Upper lobe of left lung (tissue), 4 donors: ENCODE results near the gene KCNC1.

Experiments
- EP300 ChIP-seq, 4 donors: sonication (generic); formaldehyde crosslinking; IDR thresholded peaks; one replicate each; pipeline ENCODE4 v1.5.1; 2017; ENCODE audit warnings: antibody characterized with exemption in 4 of 4, control low read depth in 2 of 4
- POLR2A ChIP-seq, 4 donors: fragments of 450-650 bp; IDR thresholded peaks; one replicate each; pipeline ENCODE4 v1.5.1; 2016 to 2017; ENCODE audit warnings: antibody characterized with exemption in 4 of 4, mild to moderate bottlenecking in 2 of 4
- POLR2AphosphoS5 ChIP-seq, 2 donors: sonication (generic); formaldehyde crosslinking; IDR thresholded peaks; one replicate each; pipeline ENCODE4 v1.5.1; 2017; ENCODE audit warnings: antibody characterized with exemption in 2 of 2
- TF ChIP-seq, protein P1 (sequence below), 6 experiments: fragments of 450-650 bp in 4 of 6; fragments of 200-600 bp in 2 of 6; sonication (generic) in 2 of 6; IDR thresholded peaks; one replicate each; pipeline ENCODE4 v1.5.1; 2016 to 2019; ENCODE audit warnings: antibody characterized with exemption in 6 of 6

DNA sequence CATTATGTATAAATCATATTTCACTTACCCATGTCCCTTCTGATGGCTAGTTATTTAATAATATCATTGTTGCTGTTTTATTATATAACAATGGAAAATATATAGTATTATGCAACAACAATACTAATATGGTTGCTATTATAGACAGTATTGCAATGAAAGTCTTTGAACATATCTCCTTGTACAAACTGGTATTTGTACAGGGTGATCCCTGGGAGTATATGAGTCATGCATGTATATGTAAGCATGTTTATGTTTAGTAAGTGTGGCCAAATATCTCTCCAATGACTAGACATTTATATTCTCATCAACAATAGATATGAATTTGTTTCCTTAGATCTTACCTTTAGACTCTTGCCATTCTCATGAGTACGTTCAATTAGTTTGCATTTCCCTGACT lies 55.9 kb downstream of the KCNC1 start:
- TF ChIP-seq, protein P1, sequence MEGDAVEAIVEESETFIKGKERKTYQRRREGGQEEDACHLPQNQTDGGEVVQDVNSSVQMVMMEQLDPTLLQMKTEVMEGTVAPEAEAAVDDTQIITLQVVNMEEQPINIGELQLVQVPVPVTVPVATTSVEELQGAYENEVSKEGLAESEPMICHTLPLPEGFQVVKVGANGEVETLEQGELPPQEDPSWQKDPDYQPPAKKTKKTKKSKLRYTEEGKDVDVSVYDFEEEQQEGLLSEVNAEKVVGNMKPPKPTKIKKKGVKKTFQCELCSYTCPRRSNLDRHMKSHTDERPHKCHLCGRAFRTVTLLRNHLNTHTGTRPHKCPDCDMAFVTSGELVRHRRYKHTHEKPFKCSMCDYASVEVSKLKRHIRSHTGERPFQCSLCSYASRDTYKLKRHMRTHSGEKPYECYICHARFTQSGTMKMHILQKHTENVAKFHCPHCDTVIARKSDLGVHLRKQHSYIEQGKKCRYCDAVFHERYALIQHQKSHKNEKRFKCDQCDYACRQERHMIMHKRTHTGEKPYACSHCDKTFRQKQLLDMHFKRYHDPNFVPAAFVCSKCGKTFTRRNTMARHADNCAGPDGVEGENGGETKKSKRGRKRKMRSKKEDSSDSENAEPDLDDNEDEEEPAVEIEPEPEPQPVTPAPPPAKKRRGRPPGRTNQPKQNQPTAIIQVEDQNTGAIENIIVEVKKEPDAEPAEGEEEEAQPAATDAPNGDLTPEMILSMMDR (IDR thresholded peaks at IDR 0.05): no peak
- TF ChIP-seq POLR2A (IDR thresholded peaks at IDR 0.05): no peak
- TF ChIP-seq EP300 (IDR thresholded peaks at IDR 0.05): no peak
- TF ChIP-seq POLR2AphosphoS5 (IDR thresholded peaks at IDR 0.05): no peak
